ENCODE measurements around the gene FBXL5. TPM values are rescaled to one million over a fixed set of nuclear protein-coding genes. Genes with fewer than 3 reads are reported as not detected.

Gene FBXL5
- total RNA-seq, 1 donor from 2014 or later: 219 TPM

GRCh38 chr4:15569746-15570145 lies 85.4 kb downstream of the FBXL5 start:
- FAIRE-seq: no peak
- no peak for DNase-seq (ENCODE audit: low spot score in 2 of 2)

- FAIRE-seq: no peak
- DNase-seq (ENCODE audit: low spot score in 2 of 2): no peak
Observed at GRCh38 chr4:15568821-15569220, 86.3 kb downstream of the FBXL5 start.

GRCh38 chr4:15563871-15564270 lies 91.3 kb downstream of the FBXL5 start:
- FAIRE-seq (no peak), DNase-seq (ENCODE audit: low spot score in 2 of 2) (no peak)

GRCh38 chr4:15562623-15563022 lies 92.5 kb downstream of the FBXL5 start:
- DNase-seq (ENCODE audit: low spot score in 2 of 2) (no peak), FAIRE-seq (no peak)

- peak; percentile 8 to 12 for DNase-seq (ENCODE audit: low spot score in 2 of 2)
- peak; percentile 3 for FAIRE-seq
Observed at GRCh38 chr4:15562114-15562513, 93.0 kb downstream of the FBXL5 start.

- no peak for FAIRE-seq
Observed at GRCh38 chr4:15558561-15558960, 96.6 kb downstream of the FBXL5 start.

GRCh38 chr4:15557786-15558550 lies 97.2 kb downstream of the FBXL5 start:
- FAIRE-seq (no peak), DNase-seq (ENCODE audit: low spot score in 2 of 2) (no peak)

More at GRCh38 chr4:15558561-15558960, 96.6 kb downstream of the FBXL5 start:
- no peak for DNase-seq (ENCODE audit: low spot score in 2 of 2)

GRCh38 chr4:15556511-15557092 lies 98.6 kb downstream of the FBXL5 start:
- no peak for FAIRE-seq
- DNase-seq (ENCODE audit: low spot score in 2 of 2): no peak

Other genes starting within 250 kb of the FBXL5 start
- 0.41 TPM for gene C1QTNF7, start 227.3 kb downstream of the FBXL5 start, total RNA-seq
- gene CC2D2A, start 185.5 kb downstream of the FBXL5 start, total RNA-seq: 18.8 TPM
- 91.7 TPM for gene FAM200B, start 26.5 kb upstream of the FBXL5 start, total RNA-seq
- gene BST1, start 47.7 kb upstream of the FBXL5 start, total RNA-seq: 4.5 TPM
- gene CD38, start 123.0 kb upstream of the FBXL5 start, total RNA-seq: 1.6 TPM